MM.1S (cell line): ENCODE results near the gene PLIN3.

ENCODE experiments used
- DNase-seq: peaks from one replicate; pipeline ENCODE4 v3.0.0-alpha.2; 2015
- H2AFZ ChIP-seq: fragments of 300-600 bp; sonication (generic); 2 replicates; pipeline ENCODE4 v1.6.0; 2016; ENCODE audit warnings: antibody characterized with exemption, low read length
- H3F3A ChIP-seq: fragments of 300-600 bp; sonication (generic); 2 replicates; pipeline ENCODE4 v1.6.1; 2016; ENCODE audit warnings: mild to moderate bottlenecking, antibody characterized with exemption, low read length, moderate library complexity, mixed read lengths; ENCODE audit not compliant: insufficient read depth
- H3K27ac ChIP-seq: fragments of 300-600 bp; sonication (generic); 2 replicates; pipeline ENCODE4 v1.5.1; 2016; ENCODE audit warnings: mild to moderate bottlenecking, low read length
- H3K27me3 ChIP-seq: fragments of 300-600 bp; sonication (generic); replicated peaks from 2 replicates; pipeline ENCODE4 v1.6.0; 2016; ENCODE audit warnings: low read length; ENCODE audit not compliant: insufficient read depth
- H3K36me3 ChIP-seq: fragments of 300-600 bp; sonication (generic); replicated peaks from 2 replicates; pipeline ENCODE4 v1.6.1; 2016; ENCODE audit warnings: mild to moderate bottlenecking, low read length, mixed read lengths; ENCODE audit not compliant: insufficient read depth
- H3K4me1 ChIP-seq: fragments of 300-600 bp; sonication (generic); 2 replicates; pipeline ENCODE4 v1.6.1; 2016; ENCODE audit warnings: low read length, mixed read lengths
- H3K4me2 ChIP-seq: fragments of 300-600 bp; sonication (generic); 2 replicates; pipeline ENCODE4 v1.6.0; 2016; ENCODE audit warnings: low read depth, low read length
- H3K4me3 ChIP-seq: fragments of 300-600 bp; sonication (generic); 2 replicates; pipeline ENCODE4 v1.5.1; 2016; ENCODE audit warnings: low read length, mixed read lengths
- H3K79me2 ChIP-seq: fragments of 300-600 bp; sonication (generic); 2 replicates; pipeline ENCODE4 v1.6.1; 2016; ENCODE audit warnings: mixed run types, low read length, mixed read lengths
- H3K9ac ChIP-seq: fragments of 300-600 bp; sonication (generic); 2 replicates; pipeline ENCODE4 v1.6.1; 2016; ENCODE audit warnings: low read length, mixed read lengths
- H3K9me2 ChIP-seq: fragments of 300-600 bp; sonication (generic); replicated peaks from 2 replicates; pipeline ENCODE4 v1.6.1; 2016; ENCODE audit warnings: mild to moderate bottlenecking, low read length, mixed read lengths; ENCODE audit not compliant: insufficient read depth
- H3K9me3 ChIP-seq: fragments of 300-600 bp; sonication (generic); replicated peaks from 2 replicates; pipeline ENCODE4 v1.6.1; 2016; ENCODE audit warnings: mild to moderate bottlenecking, low read length, mixed read lengths; ENCODE audit not compliant: insufficient read depth
- H4K20me1 ChIP-seq: fragments of 300-600 bp; sonication (generic); 2 replicates; pipeline ENCODE4 v1.6.1; 2016; ENCODE audit warnings: mild to moderate bottlenecking, low read length, moderate library complexity, mixed read lengths; ENCODE audit not compliant: insufficient read depth
- CTCF ChIP-seq: fragments of 300-600 bp; sonication (generic); IDR thresholded peaks from 2 replicates; pipeline ENCODE4 v1.5.1; 2016; ENCODE audit warnings: antibody characterized with exemption, low read length, mixed read lengths
- EZH2 ChIP-seq: fragments of 300-600 bp; sonication (generic); optimal IDR thresholded peaks from 2 replicates; pipeline ENCODE3; 2017; ENCODE audit warnings: low read depth, mild to moderate bottlenecking, antibody characterized with exemption, low read length, mixed read lengths
- EZH2phosphoT487 ChIP-seq: fragments of 300-600 bp; sonication (generic); IDR thresholded peaks from 2 replicates; pipeline ENCODE4 v1.6.1; 2018; ENCODE audit warnings: antibody characterized with exemption, low read length

Gene PLIN3

GRCh38 chr19:4814625-4815425, 52.6 kb downstream of the PLIN3 start:
- peaks cover 10% of the 10 kb centered on the region for H3K4me1 ChIP-seq
- no peak for DNase-seq
- H2AFZ ChIP-seq: no peak overlapping the region
- H3K4me3 ChIP-seq: peak overlapping the region; percentile 45; the same call in 1 of the 2 replicates
- H3K4me2 ChIP-seq: peak overlapping the region; percentile 60; the same call in 1 of the 2 replicates
- H4K20me1 ChIP-seq: no peaks in the 10 kb centered on the region
- H3F3A ChIP-seq: peaks cover 12% of the 10 kb centered on the region
- no peaks in the 10 kb centered on the region for H3K9me2 ChIP-seq
- TF ChIP-seq EZH2phosphoT487 (no peak), EZH2 (no peak)
- H3K27ac ChIP-seq: no peak overlapping the region
- peaks cover 8% of the 10 kb centered on the region; the same call in 1 of the 2 replicates for H3K36me3 ChIP-seq
- H3K9ac ChIP-seq: no peak overlapping the region
- no peaks in the 10 kb centered on the region for H3K27me3 ChIP-seq
- peaks cover 2% of the 10 kb centered on the region; the same call in 1 of the 2 replicates for H3K79me2 ChIP-seq
- H3K9me3 ChIP-seq: no peaks in the 10 kb centered on the region

GRCh38 chr19:4811328-4812131, 55.9 kb downstream of the PLIN3 start:
- H3K4me2 ChIP-seq: no peak overlapping the region
- peak; percentile 74 for DNase-seq

GRCh38 chr19:4807188-4807587, 60.3 kb downstream of the PLIN3 start:
- DNase-seq: no peak
- no peak overlapping the region for H3K9ac ChIP-seq
- H3K79me2 ChIP-seq: no peaks in the 10 kb centered on the region
- H3K4me2 ChIP-seq: no peak overlapping the region
- no peak for TF ChIP-seq EZH2
- no peak for TF ChIP-seq CTCF
- no peak for TF ChIP-seq EZH2phosphoT487
- no peaks in the 10 kb centered on the region for H3K9me2 ChIP-seq
- no peaks in the 10 kb centered on the region for H4K20me1 ChIP-seq
- H2AFZ ChIP-seq: no peak overlapping the region
- no peaks in the 10 kb centered on the region for H3K4me1 ChIP-seq
- no peak overlapping the region for H3K27ac ChIP-seq
- H3K9me3 ChIP-seq: no peaks in the 10 kb centered on the region
- no peak overlapping the region for H3K4me3 ChIP-seq
- H3F3A ChIP-seq: no peaks in the 10 kb centered on the region
- no peaks in the 10 kb centered on the region for H3K36me3 ChIP-seq
- no peaks in the 10 kb centered on the region for H3K27me3 ChIP-seq

More at GRCh38 chr19:4811328-4812131, 55.9 kb downstream of the PLIN3 start:
- Histone ChIP-seq H3K4me3 (no peak overlapping the region), H3F3A (peaks cover 12% of the 10 kb centered on the region), H3K4me1 (peaks cover 10% of the 10 kb centered on the region), H4K20me1 (no peaks in the 10 kb centered on the region), H3K79me2 (no peaks in the 10 kb centered on the region), H2AFZ (peak overlapping the region; percentile 18; the same call in 1 of the 2 replicates), H3K9me3 (no peaks in the 10 kb centered on the region), H3K27ac (no peak overlapping the region), H3K9ac (no peak overlapping the region), H3K36me3 (no peaks in the 10 kb centered on the region), H3K27me3 (no peaks in the 10 kb centered on the region), H3K9me2 (no peaks in the 10 kb centered on the region)
- TF ChIP-seq EZH2 (no peak), CTCF (peak; percentile 98), EZH2phosphoT487 (no peak)
